OCI-LY7 (cell line): ENCODE results near the gene ENOX1. TPM values are rescaled to one million over a fixed set of nuclear protein-coding genes. Genes with fewer than 3 reads are reported as not detected.

Experiments used
- BruUV-seq: library from RNA; stranded (reverse); fragments of 400-500 nt; replicated peaks from 2 replicates; lab custom pipeline; 2021; lab: Mats Ljungman, UMichigan
- CTCF ChIA-PET: fragments of 300-600 bp; sonication (Branson Sonifier 250); formaldehyde crosslinking; loops from one replicate; lab custom pipeline; 2022; ENCODE audit warnings: antibody characterized with exemption; ENCODE audit not compliant: unreplicated experiment; lab: Charles Lee
- POLR2A ChIA-PET: fragments of 300-600 bp; sonication (Branson Sonifier 250); formaldehyde crosslinking; loops from one replicate; lab custom pipeline; 2022; ENCODE audit warnings: antibody characterized with exemption; lab: Charles Lee
- DNase-seq: peaks from one replicate; pipeline ENCODE4 v3.0.0-alpha.2; 2015; ENCODE audit warnings: low spot score
- H2AFZ ChIP-seq: fragments of 200-600 bp; sonication (generic), shearing (Covaris generic); 2 replicates; pipeline ENCODE4 v1.6.1; 2014; ENCODE audit warnings: mild to moderate bottlenecking, antibody characterized with exemption, low read length, moderate library complexity
- H3K27ac ChIP-seq: fragments of 200-600 bp; sonication (generic); 2 replicates; pipeline ENCODE4 v1.5.1; 2014; ENCODE audit warnings: mixed run types, low read depth, mild to moderate bottlenecking, moderate library complexity, low read length, inconsistent platforms; ENCODE audit not compliant: poor library complexity, severe bottlenecking
- H3K36me3 ChIP-seq: fragments of 200-600 bp; sonication (generic); 2 replicates; pipeline ENCODE4 v1.6.1; 2014; ENCODE audit warnings: mild to moderate bottlenecking, antibody characterized with exemption, low read length, moderate library complexity, mixed read lengths; ENCODE audit not compliant: insufficient read depth
- H3K4me1 ChIP-seq: fragments of 200-600 bp; sonication (generic); 2 replicates; pipeline ENCODE4 v1.5.1; 2014; ENCODE audit warnings: mild to moderate bottlenecking, low read length; ENCODE audit not compliant: insufficient read depth, poor library complexity, severe bottlenecking
- H3K4me2 ChIP-seq: fragments of 200-600 bp; sonication (generic); 2 replicates; pipeline ENCODE4 v1.6.1; 2014; ENCODE audit warnings: mild to moderate bottlenecking, low read length
- H3K4me3 ChIP-seq: fragments of 200-600 bp; sonication (generic); 2 replicates; pipeline ENCODE4 v1.5.1; 2014; ENCODE audit warnings: mild to moderate bottlenecking, low read depth, low read length; ENCODE audit not compliant: poor library complexity, severe bottlenecking
- H3K79me2 ChIP-seq: fragments of 200-600 bp; sonication (generic); 2 replicates; pipeline ENCODE4 v1.6.1; 2016; ENCODE audit warnings: low read depth, mild to moderate bottlenecking, low read length, moderate library complexity, mixed read lengths; ENCODE audit not compliant: insufficient read depth
- H3K9me2 ChIP-seq: fragments of 200-600 bp; sonication (generic); 2 replicates; pipeline ENCODE4 v1.6.1; 2016; ENCODE audit warnings: mild to moderate bottlenecking, low read length, mixed read lengths; ENCODE audit not compliant: insufficient read depth
- H3K9me3 ChIP-seq: fragments of 200-600 bp; sonication (generic); 2 replicates; pipeline ENCODE4 v1.6.1; 2014; ENCODE audit warnings: mild to moderate bottlenecking, mixed run types, low read length, mixed read lengths
- H4K20me1 ChIP-seq: fragments of 200-600 bp; sonication (generic); 2 replicates; pipeline ENCODE4 v1.6.1; 2014; ENCODE audit warnings: mild to moderate bottlenecking, antibody characterized with exemption, low read length, moderate library complexity, mixed read lengths; ENCODE audit not compliant: insufficient read depth
- EZH2phosphoT487 ChIP-seq: fragments of 200-600 bp; sonication (generic); IDR thresholded peaks from 2 replicates; pipeline ENCODE4 v1.6.1; 2018; ENCODE audit warnings: low read depth, borderline replicate concordance, mild to moderate bottlenecking, mixed run types, antibody characterized with exemption, low read length, moderate library complexity, mixed read lengths
- intact Hi-C: fragments of 100-400 bp; cut with micrococcal nuclease; formaldehyde crosslinking; loops from one replicate; pipeline ENCODE4 v1.10.0; 2022; ENCODE audit not compliant: unreplicated experiment
- total RNA-seq, 2 experiments: library from RNA; depleted of rRNA in 1 of 2; stranded (reverse); fragments of >200 nt in 1 of 2; shearing (Covaris generic) in 1 of 2; gene quantifications; 2 replicates each; pipeline ENCODE4 v1.2.3, GENCODE V29; 2014 to 2022
- TF ChIP-seq, protein P1 (sequence below): fragments of 200-600 bp; sonication (generic); conservative IDR thresholded peaks from 2 replicates; pipeline ENCODE4 v1.5.1; 2014; ENCODE audit warnings: mild to moderate bottlenecking, antibody characterized with exemption, low read length, moderate library complexity, mixed read lengths

The ENOX1 gene
- total RNA-seq, 2 experiments from 2014 or later = 0.03 TPM; not detected in 1

DNA sequence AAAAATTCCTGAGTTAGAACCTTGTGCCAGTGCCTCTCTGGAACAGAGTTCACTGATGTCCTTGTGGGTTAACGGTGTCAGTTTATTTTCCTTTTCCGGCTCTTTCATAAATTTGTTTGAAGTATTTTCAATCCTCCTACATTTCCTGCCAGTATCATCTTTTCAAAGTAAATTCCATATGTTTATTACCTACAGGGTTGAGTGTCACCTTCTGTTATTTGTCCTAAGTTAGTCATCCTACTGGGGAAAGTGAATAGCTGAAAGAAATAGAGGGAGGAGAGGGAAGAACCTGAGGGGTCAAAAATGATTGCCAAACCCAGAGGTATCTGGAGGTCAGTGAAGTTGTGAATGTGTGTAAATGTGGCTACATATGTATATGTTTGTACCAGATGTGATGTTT is 582.2 kb downstream of the ENOX1 start:
- Histone ChIP-seq H3K79me2 (no peaks in the 10 kb centered on the region), H2AFZ (no peak overlapping the region), H3K27ac (no peak overlapping the region), H3K36me3 (no peaks in the 10 kb centered on the region), H3K9me2 (no peaks in the 10 kb centered on the region), H4K20me1 (no peaks in the 10 kb centered on the region), H3K4me2 (no peak overlapping the region), H3K4me1 (no peaks in the 10 kb centered on the region), H3K4me3 (no peak overlapping the region), H3K9me3 (no peaks in the 10 kb centered on the region)
- ChIA-PET POLR2A (interaction anchor here (0.7 kb wide), 1 partner anchor 20 kb away, joined by 6 read pairs; no protein-coding TSS in a partner anchor), CTCF (no interaction called here)
- intact Hi-C loops = no loop called here
- no peak for DNase-seq
- TF ChIP-seq EZH2phosphoT487 = no peak
- TF ChIP-seq, protein P1, sequence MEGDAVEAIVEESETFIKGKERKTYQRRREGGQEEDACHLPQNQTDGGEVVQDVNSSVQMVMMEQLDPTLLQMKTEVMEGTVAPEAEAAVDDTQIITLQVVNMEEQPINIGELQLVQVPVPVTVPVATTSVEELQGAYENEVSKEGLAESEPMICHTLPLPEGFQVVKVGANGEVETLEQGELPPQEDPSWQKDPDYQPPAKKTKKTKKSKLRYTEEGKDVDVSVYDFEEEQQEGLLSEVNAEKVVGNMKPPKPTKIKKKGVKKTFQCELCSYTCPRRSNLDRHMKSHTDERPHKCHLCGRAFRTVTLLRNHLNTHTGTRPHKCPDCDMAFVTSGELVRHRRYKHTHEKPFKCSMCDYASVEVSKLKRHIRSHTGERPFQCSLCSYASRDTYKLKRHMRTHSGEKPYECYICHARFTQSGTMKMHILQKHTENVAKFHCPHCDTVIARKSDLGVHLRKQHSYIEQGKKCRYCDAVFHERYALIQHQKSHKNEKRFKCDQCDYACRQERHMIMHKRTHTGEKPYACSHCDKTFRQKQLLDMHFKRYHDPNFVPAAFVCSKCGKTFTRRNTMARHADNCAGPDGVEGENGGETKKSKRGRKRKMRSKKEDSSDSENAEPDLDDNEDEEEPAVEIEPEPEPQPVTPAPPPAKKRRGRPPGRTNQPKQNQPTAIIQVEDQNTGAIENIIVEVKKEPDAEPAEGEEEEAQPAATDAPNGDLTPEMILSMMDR = no peak
- BruUV-seq = no TSS peak

DNA sequence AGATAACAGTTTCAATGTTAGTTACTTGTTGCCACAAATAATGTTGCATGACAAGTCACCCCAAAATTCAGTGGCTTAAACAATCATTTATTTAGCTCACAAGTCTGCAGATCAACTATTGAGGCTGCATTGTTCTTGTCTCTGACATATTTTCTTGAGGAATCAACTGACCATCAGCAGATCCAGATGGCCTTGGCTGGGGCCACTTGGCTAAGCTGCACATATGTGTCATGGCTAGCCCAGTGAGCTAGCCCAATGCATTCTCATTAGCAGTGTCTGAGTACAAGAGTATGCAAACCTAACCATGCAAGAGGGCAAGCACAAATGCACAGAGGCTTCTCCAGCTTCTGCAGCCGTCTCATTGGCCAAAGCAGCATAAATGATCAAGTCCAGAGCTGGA is 583.0 kb downstream of the ENOX1 start:
- TF ChIP-seq EZH2phosphoT487 = no peak
- TF ChIP-seq, protein P1 = no peak
- ChIA-PET POLR2A (no interaction called here), CTCF (no interaction called here)
- Histone ChIP-seq H3K79me2 (no peaks in the 10 kb centered on the region), H4K20me1 (no peaks in the 10 kb centered on the region), H3K9me3 (no peaks in the 10 kb centered on the region), H3K36me3 (no peaks in the 10 kb centered on the region), H3K4me2 (no peak overlapping the region), H3K4me1 (no peaks in the 10 kb centered on the region), H3K9me2 (no peaks in the 10 kb centered on the region), H3K27ac (no peak overlapping the region), H3K4me3 (no peak overlapping the region), H2AFZ (no peak overlapping the region)
- intact Hi-C loops = no loop called here
- BruUV-seq = no TSS peak
- no peak for DNase-seq

DNA sequence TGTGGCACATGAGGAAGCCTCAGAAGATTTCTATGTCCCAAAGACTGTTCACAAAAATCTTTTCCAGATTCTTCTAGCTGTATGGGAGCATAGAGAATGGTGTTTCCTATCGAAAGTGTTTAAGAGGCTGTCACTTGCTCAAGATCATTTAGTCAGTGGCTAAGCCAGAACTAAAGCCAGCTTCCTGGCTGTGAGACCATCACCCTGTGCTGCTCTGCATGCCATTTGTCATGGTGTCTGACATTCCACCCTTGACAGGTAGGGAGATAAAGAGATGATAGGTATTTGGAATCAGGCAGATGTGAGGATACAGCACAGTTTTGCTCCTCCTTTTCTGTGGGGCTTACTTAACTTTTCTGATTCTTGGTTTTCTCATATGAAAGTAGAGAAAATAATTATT is 586.0 kb downstream of the ENOX1 start:
- Histone ChIP-seq H3K4me2 (no peak overlapping the region), H3K4me3 (no peak overlapping the region), H3K79me2 (no peaks in the 10 kb centered on the region), H2AFZ (no peak overlapping the region), H3K4me1 (no peaks in the 10 kb centered on the region), H3K9me2 (no peaks in the 10 kb centered on the region), H4K20me1 (no peaks in the 10 kb centered on the region), H3K9me3 (no peaks in the 10 kb centered on the region), H3K36me3 (no peaks in the 10 kb centered on the region), H3K27ac (no peak overlapping the region)
- DNase-seq = no peak
- BruUV-seq = no TSS peak
- CTCF ChIA-PET = no interaction called here
- POLR2A ChIA-PET = no interaction called here
- TF ChIP-seq, protein P1 = no peak
- TF ChIP-seq EZH2phosphoT487 = no peak
- intact Hi-C loops = no loop called here
